Bone marrow (tissue), 2 donors: ENCODE data around the gene SPDYA.
"Not testable (repeated sequence)": the region's sequence is repeated elsewhere in the genome, so short reads cannot be mapped to it uniquely, and the experiment has no call there.

ENCODE experiments used
- DNase-seq, 2 donors: peaks; one replicate each; lab custom pipeline; 2025; lab: John Stamatoyannopoulos, UW

SPDYA gene

DNA sequence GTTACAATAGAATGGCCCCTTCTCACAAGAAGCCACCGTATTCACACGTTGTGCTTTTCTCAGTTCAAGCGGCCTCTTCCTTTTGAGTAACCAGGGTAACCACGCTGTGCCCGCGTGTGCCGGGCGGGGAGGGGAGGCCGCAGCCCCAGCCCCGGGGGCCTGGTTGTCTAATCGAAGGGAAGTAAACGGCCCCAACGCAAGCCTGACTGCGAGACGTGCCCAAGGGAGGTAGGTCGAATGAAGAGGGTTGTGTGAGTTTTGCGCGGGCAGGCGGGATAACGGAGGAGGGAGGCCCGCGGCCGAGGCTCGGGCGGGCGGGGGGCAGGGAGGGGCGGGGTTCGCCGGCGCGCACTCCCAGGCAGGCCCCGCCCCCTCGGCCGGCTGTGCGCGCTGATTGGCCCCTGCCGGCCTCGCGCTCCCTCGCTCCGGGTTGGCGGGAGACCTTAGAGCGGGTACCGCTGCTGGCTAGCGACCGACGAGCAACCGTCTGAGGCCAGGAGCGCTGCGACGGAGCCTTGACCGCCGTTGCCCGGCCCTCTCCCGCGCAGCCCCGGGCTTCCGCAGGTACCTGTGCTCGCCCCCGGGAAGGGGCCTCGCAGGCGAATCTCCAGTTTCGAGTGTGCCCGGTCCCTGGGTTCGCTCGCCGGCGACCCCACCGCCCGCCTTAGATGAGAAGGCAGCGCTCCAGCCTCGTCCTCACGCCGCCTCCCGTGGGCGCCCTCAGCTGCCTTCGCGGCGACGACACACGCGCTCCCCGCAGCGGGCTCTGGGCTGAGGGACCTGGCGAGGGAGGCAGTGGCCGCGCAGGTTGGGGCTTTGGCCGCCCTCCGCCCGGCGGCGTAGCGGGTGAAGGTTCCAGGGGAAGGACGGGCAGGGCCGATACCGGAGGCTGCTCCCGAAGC lies at the start of gene SPDYA:
Gene SPDYA (plus strand): TSS at position 451 of the 902 bp plus-strand sequence. CDS start 5,181 bp downstream, outside the sequence.
- peak; percentile 39 to 62 for DNase-seq

- DNase-seq = no peak
Measured at GRCh38 chr2:28761420-28761819, 49.2 kb upstream of the SPDYA start.

GRCh38 chr2:28764909-28765711 lies 45.5 kb upstream of the SPDYA start:
- DNase-seq = no peak

DNA sequence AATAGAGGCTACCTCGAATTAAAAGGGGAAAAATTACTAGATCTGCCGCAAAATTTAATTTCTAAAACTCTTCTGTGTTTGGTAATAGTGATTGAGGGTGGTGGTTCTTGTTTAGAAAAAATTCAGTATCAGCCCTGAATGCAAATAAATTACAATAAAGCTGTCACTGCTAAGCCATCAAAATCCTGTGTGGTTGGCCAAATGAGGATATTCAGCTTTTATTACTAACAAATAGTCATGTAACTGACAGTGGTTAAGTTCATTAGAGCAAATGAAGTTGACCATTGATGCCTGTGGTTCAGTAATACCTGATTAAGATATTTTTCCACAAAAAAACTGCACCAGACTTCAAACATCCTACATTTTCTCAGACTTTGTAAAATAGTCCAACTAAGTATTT lies 44.6 kb upstream of the SPDYA start:
- DNase-seq = no peak

DNA sequence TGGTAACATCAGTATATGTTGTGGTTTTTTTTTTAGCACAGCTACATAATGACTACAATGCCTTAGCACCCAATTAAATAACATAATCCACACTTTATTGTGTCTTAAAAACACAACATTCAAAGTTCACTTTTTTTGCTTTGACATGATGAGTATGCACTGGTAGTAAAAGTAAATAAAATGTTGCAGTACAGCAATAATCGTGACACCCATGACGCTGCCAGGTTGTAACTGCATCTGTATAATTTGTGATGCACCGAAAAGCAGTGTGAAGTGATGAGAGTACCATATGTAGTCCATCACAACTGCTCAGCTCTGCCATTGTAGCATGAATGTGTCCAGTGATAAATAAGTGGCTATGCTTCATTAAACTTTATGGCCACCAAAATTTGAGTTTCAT lies 43.3 kb upstream of the SPDYA start:
- no peak for DNase-seq

- DNase-seq = no peak
Measured at GRCh38 chr2:28768422-28768821, 42.2 kb upstream of the SPDYA start.

DNA sequence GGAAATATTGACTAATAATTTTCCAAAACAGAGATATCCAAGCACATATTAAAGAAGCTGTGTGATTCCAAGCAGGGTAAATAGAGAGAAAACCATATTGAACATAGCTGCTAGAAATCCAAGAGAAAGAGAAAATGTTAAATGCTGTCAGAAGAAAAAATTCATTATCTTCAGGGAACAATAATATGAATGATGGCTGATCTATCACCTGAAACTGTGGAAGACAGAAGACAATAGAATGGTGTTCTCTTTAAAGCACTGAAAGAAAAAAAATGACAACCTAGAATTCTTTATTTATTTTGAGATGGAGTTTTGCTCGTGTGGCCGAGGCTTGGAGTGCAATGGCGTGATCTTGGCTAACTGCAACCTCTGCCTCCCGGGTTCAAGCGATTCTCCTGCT lies 41.7 kb upstream of the SPDYA start:
- no peak for DNase-seq

DNA sequence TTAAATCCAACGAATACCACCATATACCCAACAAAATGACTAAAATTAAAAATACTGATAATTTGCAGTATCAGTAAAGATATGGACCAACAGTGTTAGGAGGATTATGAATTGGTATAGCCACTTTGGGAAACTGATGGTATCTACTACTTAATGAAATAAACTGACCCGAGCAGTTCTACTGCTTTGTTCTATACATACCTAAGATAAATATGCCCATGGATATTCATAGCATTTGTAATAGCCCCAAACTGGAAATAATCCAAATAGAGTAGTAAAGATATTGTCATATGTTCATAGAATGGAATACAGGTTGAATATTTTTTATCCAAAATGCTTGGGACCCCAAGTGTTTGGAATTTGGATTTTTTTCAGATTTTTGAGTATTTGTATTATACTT lies 38.3 kb upstream of the SPDYA start:
- DNase-seq = no peak

GRCh38 chr2:28776471-28776870 lies 34.2 kb upstream of the SPDYA start:
- DNase-seq = no peak

GRCh38 chr2:28778392-28778791 lies 32.2 kb upstream of the SPDYA start:
- DNase-seq = no peak

GRCh38 chr2:28779001-28779400 lies 31.6 kb upstream of the SPDYA start:
- DNase-seq = no peak

DNA sequence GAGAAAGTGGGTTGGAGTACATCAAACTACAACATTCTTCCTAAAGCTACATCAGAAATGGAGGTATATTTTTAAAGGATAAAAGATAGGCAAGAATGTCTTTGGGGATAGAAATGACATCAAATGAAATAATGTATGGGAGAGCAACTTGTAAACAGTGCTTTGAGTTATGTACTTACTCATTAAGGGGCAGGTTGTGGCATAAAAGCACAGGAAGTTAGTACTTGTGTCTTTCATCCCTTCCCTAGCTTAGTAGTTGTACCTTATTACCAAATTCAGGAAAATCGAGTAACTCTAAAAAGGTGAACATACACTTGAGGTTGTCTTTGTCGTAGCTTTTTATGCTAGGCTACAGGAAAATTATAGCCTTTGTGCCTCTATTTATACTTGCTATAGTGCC lies 30.1 kb upstream of the SPDYA start:
- no peak for DNase-seq

DNA sequence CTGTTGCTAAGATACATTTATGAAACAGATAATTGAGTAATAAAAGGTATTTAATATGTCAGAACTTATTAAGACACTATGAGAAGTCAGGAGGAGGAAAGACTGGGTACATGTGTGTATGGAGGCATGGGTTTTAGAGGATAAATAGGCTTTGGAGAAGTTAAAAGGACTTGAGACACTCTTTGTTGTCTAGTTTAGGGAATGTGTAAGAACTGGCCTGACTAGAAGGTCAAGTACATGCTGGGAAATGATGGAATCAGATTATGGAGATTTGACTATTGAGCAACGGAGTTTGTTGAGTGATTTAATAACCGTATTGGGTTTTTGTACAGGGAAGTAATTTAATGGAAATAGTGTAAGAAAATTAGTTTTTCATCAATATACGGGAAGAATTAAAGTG lies 28.2 kb upstream of the SPDYA start:
- DNase-seq = no peak

- not testable (repeated sequence) for DNase-seq
Measured at GRCh38 chr2:28784570-28784969, 26.1 kb upstream of the SPDYA start.

DNA sequence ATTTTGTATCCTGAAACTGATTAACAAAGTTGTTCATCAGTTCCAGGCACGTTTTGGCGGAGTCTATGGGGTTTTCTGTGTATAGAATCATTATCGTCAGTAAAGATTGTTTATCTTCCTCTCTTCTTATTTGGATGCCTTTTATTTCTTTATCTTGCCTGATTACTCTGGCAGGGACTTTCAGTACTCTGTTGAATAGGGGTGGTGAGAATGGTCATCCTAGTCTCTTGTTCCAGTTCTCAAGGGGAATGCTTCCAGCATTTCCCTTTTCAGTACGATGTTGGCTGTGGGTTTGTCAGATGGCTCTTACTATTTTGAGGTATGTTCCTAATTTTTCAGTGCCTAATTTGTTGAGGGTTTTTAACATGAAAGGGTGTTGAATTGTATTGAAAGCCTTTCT lies 14.0 kb upstream of the SPDYA start:
- no peak for DNase-seq

- no peak for DNase-seq
Measured at GRCh38 chr2:28801726-28802125, 8.9 kb upstream of the SPDYA start.

DNA sequence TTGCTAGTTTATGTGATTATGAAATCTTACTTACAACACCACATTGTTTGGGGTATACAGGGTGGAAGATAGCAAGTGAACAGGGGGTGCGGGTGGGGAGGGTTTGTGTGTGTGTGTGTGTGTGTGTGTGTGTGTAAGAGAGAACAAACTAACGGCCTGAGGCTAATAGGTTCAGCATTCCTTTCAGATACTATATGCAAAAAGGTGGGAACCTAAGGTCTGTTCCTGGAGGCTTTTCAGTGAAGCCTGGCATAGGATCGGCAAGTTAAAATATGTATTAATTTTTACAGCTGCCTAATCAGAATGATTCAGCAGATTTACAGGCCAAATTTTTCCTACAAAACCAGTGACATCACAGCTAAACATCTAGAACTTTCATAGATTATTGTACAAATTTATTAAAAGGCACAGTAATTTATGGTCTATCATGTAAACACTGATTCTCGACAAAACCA lies 7.6 kb upstream of the SPDYA start:
- DNase-seq = no peak

- DNase-seq = no peak
Measured at GRCh38 chr2:28809927-28810326, 707 bp upstream of the SPDYA start.

- no peak for DNase-seq
Measured at GRCh38 chr2:28818053-28818452, 7.4 kb downstream of the SPDYA start.

DNA sequence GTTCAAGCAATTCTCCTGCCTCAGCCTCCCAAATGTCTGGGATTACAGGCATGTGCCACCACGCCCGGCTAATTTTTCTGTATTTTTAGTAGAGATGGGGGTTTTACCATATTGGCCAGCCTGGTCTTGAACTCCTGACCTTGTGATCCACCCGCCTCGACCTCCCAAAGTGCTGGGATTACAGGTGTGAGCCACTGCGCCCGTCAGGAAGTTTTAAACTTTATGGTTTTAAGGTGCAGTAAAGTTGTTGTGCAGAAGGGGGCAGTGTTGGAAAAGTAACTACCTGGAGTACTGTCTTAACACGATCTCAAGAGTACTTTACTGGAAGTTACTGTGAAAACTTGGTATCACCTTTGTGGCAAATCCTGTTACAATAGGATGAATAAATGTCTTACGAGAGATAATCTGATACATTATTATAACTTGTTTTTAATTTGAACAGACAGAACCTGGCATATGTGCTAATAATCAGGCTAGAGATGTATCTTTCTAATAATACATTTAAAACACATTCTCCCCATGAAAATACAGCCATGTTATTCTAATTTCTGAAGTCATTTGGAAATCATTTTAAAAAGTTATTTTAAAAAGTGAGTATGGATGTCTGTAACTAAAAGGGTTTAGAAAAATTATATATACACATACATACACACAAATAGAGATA lies 10.8 kb downstream of the SPDYA start:
- DNase-seq = peak in 1 of 2 donors; percentile 50

DNA sequence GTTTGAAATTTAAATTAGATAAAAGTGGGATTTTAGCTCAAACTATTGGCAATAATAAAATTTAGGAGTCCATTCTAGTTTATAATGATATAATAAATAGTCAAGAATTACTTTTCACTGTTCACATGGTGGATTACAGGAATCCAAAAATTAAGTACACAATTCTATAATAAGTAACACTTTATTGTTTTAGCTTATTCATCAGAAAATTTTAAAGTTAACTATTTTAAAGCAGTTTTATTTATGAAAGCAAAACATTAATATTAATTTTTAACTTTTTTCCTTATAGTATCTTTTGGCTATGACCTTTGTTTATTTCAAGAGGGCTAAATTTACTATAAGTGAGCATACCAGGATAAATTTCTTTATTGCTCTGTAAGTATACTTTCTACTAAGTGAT lies 11.4 kb downstream of the SPDYA start:
- no peak for DNase-seq

- no peak for DNase-seq
Measured at GRCh38 chr2:28824207-28824606, 13.6 kb downstream of the SPDYA start.
